ENCODE measurements around the gene SHB.

GRCh38 chr9:38012767-38013450 is 56.1 kb downstream of the SHB start:
- TF ChIP-seq, protein P1, sequence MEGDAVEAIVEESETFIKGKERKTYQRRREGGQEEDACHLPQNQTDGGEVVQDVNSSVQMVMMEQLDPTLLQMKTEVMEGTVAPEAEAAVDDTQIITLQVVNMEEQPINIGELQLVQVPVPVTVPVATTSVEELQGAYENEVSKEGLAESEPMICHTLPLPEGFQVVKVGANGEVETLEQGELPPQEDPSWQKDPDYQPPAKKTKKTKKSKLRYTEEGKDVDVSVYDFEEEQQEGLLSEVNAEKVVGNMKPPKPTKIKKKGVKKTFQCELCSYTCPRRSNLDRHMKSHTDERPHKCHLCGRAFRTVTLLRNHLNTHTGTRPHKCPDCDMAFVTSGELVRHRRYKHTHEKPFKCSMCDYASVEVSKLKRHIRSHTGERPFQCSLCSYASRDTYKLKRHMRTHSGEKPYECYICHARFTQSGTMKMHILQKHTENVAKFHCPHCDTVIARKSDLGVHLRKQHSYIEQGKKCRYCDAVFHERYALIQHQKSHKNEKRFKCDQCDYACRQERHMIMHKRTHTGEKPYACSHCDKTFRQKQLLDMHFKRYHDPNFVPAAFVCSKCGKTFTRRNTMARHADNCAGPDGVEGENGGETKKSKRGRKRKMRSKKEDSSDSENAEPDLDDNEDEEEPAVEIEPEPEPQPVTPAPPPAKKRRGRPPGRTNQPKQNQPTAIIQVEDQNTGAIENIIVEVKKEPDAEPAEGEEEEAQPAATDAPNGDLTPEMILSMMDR (conservative IDR thresholded peaks at IDR 0.05; ENCODE audit: low read depth, low read length): no peak
- TF ChIP-seq EZH2 (IDR thresholded peaks at IDR 0.05; ENCODE audit: borderline replicate concordance, low read depth, low read length, poor library complexity, severe bottlenecking): no peak

All from A673 (cell line).